NK-92 (cell line): ENCODE measurements around the gene NAPSA.

ENCODE experiments used
- DNase-seq: peaks from one replicate; lab custom pipeline; 2025; ENCODE audit not compliant: unreplicated experiment; lab: John Stamatoyannopoulos, UW

Gene NAPSA

DNA sequence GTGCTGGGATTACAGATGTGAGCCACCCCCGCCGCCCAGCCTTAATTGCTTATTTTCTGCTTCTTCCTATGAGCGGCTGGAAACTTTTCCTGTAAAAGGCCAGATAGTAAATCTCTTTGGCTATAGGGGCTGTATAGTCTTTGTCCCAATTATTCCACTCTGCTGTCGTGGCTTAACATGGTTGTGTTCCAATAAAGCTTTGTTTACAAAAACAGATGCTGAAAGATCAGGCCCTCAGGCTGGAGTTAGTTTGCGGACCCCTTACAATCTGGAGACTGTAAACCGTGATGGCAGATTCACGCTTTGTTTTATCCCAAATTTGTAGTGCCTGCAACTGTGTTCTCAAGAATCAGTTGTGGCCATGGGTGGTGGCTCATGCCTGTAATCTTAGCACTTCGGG is 47.0 kb downstream of the NAPSA start:
- DNase-seq: no peak

DNA sequence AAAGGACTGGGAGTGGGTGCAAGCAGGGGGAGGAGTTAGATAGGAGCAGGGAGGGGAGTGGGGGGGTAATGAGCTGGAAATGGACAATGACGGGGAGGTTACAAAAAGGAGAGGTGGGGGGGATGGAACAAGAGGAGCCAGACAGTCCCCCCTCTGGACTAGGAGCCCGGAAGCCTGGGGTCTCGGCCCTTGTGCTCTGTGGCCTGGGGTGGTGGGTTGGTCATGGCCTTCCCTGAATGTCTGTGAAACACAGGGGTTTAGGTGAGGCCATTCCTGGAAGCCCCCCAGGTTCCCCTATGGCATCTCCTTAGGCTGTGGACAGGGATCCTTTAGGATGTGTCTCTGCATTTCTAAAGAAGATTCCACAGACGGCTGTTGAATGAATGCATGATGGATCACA is 48.3 kb downstream of the NAPSA start:
- no peak for DNase-seq

DNA sequence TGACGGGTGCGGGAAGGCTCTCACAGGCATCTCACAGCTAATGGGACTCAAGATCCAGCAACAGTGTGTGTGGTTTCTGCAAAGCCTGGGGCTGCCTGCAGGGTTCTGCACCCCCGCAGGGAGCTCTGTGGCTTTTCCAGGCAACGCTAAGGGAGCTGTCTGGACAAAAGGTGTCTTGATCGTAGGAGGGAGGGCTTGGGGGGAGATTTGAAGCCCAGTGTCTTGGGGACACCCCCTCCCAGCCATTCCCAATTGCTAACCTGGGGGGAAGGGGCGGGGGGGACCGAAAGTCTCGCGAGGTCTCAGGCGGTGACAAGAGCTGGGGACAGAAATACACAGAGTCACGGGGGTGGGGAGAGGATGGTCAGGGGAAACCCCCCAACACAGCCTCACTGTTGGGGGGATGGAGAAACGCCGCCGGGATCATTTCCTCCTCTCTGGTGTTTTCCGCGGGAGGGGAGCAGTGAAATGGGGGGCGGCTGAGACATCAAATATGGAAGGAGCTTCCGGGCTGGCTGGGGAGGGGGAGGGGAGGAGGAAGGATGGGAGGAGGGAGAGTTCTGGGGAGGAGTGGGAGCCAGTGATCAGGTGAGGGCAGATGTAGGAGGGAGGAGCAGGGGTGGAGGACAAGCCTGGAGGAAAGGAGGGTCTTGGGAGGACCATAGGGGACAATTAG is 49.5 kb downstream of the NAPSA start:
- no peak for DNase-seq

DNA sequence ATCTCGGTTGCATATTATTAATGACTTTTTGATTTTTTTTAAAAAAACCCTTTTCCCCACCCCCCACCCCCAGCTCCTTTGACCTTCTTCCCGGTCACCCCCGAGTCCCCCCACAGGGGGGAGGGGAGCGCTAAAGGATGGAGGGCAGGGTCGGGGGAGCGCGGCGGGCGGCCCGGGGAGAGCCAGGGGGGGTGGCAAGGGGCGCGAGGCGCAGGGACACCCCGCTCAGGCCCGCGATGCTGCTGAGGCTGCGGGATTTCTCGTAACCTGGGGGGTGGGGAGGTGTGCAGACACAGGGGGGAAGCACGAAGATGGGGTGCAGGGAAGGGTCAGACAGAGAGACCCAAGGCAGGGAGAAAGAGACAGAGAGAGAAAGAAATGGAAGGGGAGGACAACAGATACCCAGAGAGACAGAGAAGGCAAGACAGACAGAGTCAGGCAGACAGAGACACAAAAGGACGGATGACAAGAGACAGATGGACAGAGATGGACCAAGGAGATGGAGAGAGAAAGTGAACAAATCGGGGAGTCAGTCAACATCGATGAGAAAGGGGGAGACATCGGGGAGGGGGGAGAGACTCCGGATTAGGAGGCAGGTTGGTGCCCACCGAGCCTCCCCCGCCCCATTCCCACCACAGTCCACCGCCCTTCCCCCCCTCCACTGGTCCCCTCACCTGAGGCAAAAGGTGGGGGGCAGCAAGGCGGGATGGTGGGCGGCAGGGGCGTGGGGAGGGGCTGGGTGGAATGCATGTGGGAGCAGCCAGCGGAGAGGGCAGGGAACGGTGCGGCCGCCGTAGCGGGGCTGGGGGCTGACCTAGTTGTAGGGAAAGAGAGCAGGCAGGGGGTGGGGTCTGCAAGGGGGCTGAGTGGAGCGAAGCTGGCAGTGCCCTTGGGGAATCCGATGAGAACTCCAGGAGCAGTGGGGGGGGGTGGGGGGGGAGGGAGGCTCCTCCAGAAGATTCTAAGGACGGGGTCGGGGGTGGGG is 50.4 kb downstream of the NAPSA start:
- DNase-seq: no peak

DNA sequence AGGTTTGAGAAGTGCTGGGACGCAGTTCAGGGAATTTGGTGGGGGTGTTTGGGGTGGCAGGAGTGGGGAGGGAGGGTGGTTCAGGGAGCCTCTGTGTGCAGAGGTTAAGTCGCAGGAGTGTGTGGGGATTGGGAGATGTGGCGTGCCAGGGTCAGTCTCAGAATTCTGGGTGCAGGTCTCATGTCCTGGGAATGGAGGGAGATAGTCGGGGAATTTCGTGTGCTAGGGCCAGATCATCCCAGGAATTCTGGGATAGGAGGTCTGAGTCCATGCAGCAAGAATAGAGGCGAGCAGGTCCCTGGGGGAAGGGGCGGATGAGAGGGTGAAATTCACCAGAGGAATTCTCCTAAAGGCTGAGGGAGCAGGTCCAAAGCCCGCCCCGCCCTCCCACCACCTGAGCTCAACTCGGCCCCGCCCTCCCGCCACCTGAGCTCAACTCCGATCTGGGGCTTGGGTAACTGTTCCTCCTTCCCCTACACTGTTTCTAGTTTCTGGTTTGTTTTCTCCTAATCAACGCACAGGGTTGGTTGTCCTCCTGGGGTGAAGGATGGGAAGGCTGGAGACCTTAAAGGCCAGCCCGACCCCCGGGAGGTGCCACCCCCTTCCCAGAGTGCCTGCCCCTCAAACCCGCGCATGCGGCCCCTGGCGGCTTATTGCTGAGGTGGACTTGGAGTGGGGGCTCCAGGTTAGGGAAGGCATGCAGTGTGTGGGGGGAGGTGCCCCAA is 51.5 kb downstream of the NAPSA start:
- DNase-seq: no peak

DNA sequence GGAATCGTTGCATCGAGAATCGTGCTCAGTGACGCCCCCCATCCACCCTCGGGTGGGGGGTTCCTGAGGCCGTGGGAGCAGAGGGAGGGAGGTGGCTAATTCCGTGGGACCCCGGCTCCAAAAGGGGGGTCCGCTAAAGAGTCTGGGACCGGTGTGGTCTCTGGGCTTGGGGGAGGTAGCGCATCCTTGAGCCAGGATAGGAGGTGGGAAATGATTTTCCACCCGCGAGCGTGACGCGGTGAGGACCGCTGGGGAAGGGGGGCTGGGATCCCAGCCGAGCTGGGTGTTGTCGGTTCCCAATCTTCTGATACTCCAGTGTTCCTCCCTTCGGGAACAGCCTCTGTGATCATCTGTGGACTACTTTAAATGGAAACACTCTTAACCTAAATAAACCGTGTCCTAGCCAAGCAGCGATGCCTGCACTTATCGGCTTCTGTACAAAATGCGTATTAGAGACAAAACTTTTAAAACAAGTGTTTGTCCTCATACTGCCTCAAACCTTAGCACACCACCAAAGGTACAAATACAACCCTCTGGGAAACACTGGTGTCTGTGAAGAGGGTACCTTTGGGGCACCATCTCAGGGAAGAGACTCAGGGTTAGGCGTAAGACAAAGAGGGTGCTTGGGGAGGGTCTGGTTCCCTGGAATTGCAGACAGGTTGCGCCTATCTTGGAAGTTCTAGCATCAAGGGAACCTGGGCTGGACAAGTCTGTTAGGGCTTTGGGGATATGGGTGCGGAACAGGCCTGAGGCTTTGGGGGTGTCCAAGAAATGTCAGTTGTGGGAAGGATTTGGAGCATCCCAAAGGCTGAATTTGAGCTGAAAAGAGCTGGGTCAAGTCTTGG is 52.2 kb downstream of the NAPSA start:
- DNase-seq: no peak

DNA sequence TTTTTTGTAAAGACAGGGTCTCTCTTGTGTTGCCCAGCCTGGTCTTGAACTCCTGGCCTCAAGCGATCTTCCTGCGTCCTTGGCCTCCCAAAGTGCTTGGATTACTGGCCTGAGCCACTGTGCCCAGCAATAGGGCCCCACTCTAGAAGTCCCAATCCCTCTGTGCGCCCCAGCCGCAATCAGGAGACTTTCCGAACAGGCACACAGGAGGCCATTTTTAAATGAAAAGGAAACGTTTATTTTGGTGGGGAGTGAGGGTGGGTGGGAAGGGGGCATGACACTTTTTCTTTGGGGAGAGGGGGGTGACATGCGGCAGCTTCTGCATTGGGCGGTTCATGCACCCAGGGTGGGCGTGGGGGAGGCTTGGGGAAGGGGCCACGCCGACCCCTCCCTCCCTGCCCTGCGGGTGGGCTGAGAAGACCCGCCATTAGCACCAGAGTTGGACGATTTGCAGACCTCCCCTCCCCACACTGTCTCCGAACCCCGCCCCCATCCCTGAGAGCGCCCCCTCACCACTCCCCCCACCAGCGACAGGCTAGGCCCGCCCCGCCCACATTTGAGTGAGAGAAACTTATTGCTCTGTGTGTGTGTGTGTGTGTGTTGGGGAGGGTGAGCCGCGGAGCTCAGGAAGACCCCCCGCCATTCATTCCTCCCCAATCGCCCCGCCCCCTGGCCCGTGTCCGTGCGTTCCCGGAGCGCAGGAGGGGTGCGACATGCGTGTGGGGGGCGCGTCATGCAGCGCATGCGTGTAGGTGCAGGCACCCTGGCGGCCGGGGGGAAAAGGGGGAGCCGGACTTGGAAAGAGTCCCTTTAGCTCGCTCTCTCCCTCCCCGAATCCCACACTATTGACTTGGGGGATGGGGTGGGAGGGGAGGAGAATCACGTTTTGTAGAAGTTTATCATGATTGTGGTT is 53.5 kb downstream of the NAPSA start:
- DNase-seq: no peak

DNA sequence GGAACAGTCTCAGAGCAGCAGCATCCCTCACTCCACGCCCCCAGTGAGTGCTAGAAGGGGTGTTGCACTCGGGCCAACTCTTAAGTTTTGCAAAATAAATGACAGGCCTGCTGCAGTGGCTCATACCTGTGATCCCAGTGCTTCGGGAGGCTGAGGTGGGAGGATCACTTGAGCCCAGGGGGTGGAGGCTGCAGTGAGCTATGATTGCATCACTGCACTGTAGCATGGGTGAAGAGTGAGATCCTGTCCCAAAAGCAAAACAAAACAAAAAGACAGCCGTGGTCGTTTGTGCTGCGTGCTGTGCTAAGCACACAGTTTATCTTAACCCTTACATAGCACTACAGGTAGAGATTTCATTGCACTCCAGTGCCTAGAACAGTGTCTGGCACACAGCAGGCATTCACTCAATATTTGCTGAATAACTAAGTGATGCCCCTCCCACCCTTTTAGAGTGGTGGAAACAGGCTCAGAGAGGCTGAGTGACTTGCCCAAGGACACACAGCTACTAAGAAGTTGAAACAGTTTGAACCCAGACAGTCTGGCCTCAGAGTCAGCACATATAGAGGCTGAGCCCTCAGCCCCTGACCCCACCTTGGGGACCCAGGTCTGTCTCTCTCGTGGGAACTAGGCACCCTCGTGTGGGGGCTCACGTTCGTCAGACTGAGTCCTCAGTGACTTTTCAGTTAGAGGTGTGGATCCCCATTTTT is 54.5 kb downstream of the NAPSA start:
- no peak for DNase-seq

DNA sequence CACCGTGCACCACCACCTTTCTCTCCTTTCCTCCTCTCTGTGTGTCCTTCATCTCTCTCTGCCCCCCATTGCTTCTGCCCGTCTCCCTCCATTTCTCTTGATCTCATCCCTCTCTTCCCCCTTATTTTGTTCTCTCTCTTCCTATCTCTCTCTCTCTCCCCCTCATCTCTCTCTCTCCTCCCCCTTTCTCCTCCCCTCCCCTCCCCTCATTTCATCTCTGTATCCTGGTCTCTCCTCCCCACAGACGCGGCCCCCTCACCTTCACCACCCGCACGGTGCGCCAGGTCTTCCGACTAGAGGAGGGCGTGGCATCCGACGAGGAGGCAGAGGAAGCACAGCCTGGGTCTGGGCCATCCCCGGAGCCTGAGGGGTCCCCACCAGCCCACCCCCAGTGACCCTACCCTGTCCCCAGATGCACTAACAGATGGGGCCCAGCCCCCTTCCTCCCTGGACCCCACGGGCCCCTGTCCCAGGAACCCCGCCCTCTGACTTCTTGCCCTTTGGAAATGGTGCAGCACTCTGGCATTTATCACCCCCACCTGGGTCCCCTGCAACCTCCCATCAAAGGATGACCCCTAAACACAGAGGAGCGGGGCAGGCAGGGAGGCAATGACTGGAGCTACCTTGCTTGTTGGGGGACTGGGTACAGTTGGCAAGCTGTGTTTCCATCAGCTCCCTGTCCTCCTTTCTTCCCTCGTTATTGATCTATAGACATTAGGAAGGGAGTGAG is 55.9 kb downstream of the NAPSA start:
- DNase-seq: no peak

DNA sequence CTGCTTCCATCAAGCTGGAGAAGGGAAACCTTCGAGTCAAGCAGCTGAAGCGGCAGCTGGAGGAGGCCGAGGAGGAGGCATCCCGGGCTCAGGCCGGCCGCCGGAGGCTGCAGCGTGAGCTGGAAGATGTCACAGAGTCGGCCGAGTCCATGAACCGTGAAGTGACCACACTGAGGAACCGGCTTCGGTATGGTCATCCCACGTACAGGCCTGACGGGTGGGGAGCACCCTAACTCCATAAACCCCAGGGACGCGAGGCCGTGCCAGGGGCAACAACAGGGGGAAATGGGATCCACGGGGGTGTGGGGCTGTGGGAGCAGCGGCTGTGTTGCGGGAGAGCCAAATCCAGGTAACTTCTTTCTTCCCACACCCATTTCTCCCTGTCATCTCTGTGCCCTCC is 56.4 kb downstream of the NAPSA start:
- DNase-seq: no peak
